HG03354 (cell line): ENCODE data around the gene NUP54.
A peak's percentile ranks its signal among the peaks of the same experiment; 100 is the strongest.

ENCODE experiments used
- ATAC-seq: cut with Tn5 transposase; IDR thresholded peaks from one replicate; pipeline ENCODE4 v1.9.1; 2021; ENCODE audit warnings: mild to moderate bottlenecking; ENCODE audit not compliant: unreplicated experiment, poor library complexity, severe bottlenecking

Gene NUP54

GRCh38 chr4:76153356-76153755, 5.2 kb upstream of the NUP54 start:
- no peak for ATAC-seq

DNA sequence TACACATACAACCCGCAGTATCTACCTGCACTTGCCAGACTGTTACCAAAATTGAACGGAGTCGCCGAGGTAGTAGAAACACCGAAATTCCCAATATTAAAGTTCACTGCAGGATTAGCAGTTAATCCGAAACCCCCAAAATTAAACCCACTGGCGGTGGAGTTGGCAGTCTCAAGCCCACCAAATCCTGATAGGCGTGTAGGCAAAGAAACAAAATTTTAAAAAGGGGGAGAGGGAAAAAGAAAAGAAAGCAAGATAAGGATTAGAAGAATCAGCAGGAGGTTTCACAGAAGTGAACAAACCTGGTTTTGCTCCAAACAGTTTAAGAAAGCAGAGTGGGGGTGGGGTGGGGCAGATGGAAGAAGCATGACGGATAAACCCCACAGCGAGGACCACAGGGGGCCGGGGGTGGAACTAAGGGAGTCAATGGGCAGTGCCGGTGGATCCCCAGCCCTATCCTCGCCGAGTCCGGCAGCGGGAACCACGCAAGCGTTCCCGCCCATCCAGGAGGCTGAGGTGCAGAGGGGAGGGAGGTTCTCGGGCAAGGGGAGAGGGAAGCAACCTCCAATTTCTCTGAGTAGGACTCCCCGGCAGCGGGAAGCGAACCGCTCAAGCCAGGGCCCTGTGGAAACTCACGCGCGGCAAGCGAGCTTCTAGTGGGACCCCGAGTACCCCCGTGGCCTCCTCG, 599 bp downstream of the NUP54 start:
- ATAC-seq, result peak; percentile 42

- ATAC-seq, result no peak
These were observed 3.7 kb downstream of the NUP54 start for GRCh38 chr4:76144546-76144945.

GRCh38 chr4:76141241-76141640, 7.0 kb downstream of the NUP54 start:
- ATAC-seq, result no peak

- ATAC-seq, result no peak
These were observed 20.4 kb downstream of the NUP54 start for GRCh38 chr4:76127754-76128153.

DNA sequence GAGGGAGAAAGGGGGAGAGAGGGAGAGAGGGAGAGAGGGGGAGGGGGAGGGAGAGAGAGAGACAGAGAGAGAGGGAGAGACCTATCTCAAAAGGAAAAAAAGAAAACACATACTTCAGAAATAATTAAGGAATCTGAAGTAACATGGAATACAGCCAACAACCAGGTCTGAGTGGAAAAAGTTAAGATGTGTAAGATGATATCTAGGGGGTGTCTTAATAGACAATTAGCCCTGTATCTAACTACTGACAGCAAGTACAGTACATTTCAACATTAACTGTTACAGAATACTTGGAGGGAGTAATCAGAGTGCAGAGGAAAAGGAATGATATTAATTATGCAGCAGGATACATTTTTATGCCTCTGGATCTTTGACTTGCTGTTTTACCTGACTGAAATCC, 22.4 kb downstream of the NUP54 start:
- ATAC-seq, result no peak

- ATAC-seq, result no peak
These were observed 28.0 kb downstream of the NUP54 start for GRCh38 chr4:76120199-76120598.

DNA sequence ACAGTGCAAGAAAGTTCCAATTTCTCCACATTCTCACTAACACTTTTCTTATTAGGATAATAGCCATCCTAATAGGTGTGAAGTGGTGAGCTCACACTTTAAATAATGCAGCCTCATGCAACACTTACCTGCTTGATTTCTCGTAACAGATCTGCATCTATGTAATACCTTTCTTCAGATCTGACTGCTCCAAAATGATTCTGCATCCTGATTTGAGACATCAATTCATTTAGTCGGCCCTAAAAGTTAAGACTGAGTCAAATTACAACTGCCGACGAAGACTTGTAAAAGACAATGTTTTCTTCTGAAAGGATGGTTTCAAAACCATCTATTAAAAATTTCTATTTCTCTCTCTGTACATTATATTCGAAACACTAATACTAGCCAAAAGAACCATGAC, 30.7 kb downstream of the NUP54 start:
- no peak for ATAC-seq

DNA sequence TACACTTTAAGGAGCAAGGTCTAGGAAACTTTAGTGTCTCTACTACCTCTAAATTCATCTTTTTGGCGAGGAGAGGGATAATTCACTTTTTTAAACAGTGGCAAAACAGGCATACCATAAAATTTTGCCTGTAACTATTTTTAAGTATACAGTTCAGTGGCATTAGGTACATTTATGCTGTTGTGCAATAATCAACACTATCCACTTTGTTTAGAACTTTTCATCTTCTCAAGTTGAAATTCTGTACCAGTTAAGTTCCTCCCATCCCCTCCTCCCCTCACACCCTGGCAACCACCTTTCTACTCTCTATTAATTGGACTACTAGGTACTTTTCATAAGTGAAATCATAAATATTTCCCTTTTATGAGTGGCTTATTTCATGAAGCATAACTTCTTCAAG, 31.4 kb downstream of the NUP54 start:
- ATAC-seq, result no peak

DNA sequence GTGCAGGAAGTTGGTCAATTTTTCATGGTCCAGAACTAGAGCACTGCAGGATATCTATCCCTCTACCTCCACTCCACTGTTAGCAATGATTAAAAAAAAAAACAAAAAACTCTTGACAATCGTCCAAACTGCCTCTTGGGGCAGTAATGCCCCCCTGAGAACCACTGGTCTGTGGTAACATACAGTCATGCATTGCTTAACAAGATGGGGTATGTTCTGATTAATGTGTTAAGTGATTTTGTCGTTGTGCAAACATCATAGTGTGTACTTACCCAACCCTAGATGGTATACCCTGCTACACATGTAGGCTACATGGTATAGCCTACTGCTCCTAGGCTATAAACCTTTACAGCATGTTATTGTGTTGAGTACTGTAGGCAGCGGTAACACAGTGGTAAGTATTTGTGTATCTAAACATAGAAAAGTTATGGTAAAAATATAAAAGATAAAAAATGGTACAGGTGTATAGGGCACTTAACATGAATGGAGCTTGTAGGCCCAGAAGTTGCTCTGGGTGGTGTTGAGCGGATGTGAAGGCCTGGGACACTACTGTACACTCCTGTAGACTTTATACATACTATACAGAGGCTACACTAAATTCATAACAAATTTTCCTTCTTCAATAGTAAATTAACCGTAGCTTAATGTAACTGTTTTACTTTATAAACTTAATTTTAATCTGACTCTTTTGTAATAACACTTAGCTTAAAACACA, 39.6 kb downstream of the NUP54 start:
- no peak for ATAC-seq

GRCh38 chr4:76106442-76106841, 41.8 kb downstream of the NUP54 start:
- ATAC-seq, result no peak

GRCh38 chr4:76105652-76106051, 42.5 kb downstream of the NUP54 start:
- ATAC-seq, result no peak

GRCh38 chr4:76096076-76096475, 52.1 kb downstream of the NUP54 start:
- no peak for ATAC-seq

DNA sequence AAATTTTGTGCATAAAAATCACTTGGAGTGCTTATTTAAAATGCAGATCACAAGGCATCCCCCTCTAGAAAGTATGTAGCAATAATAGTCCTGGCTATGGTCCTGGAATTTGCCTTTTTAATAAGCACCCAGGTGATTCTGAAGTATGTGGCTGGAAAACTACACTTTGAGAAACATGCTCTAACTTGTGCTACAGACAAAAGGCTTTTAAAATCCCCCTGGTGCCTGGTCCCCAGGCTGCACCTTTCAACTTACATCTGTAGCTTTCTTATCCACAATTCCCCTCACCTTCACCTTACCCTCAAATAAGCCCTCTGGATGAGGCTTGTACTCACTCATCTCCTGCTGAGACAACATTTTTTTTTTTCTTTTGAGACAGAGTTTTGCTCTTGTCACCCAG, 52.6 kb downstream of the NUP54 start:
- no peak for ATAC-seq

- no peak for ATAC-seq
These were observed 57.1 kb downstream of the NUP54 start for GRCh38 chr4:76091052-76091451.

- peak; percentile 75 for ATAC-seq
These were observed 57.9 kb downstream of the NUP54 start for GRCh38 chr4:76090241-76090691.

DNA sequence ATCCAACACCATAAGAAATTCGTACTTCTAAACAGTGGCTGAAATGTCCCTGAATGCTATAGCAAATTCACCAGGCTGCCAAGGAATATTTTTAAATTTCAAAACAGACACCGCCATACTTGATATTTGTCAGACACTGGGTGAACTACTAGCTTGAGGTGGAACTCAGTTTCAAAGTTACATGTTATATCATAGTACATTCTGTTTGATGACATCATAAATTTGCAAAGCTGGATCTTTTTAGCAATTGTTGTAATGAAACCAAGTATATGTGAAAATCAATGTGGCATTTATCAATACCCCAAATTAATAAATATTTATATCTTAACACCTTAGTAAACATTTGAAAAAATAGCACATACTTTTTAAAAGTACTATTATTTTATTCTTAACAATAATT, 59.5 kb downstream of the NUP54 start:
- ATAC-seq, result no peak

GRCh38 chr4:76087007-76087769, 61.0 kb downstream of the NUP54 start:
- ATAC-seq, result no peak

- ATAC-seq, result no peak
These were observed 63.7 kb downstream of the NUP54 start for GRCh38 chr4:76084542-76084941.

GRCh38 chr4:76083386-76083988, 64.7 kb downstream of the NUP54 start:
- ATAC-seq, result no peak
